Left lung (tissue), 10 donors: ENCODE measurements around the gene CD80. TPM values are rescaled to one million over a fixed set of nuclear protein-coding genes. Genes with fewer than 3 reads are reported as not detected.

Source experiments
- ATAC-seq: fragments of 200-7000 bp; cut with Tn5 transposase; one replicate; pipeline ENCODE4 v1.9.1; 2020; ENCODE audit warnings: moderate library complexity
- DNase-seq, 4 donors: peaks; one replicate each; pipeline ENCODE4 v3.0.0-alpha.2; 2013 to 2020
- H3K27ac ChIP-seq, 2 donors: fragments of 200-600 bp; sonication (generic) in 1 of 2; one replicate each; pipeline versions ENCODE4 v1.5.0 to v1.8.0; 2020 to 2021
- H3K27me3 ChIP-seq, 2 donors: fragments of 200-600 bp; sonication (generic) in 1 of 2; one replicate each; pipeline versions ENCODE4 v1.5.0 to v1.8.0; 2020 to 2021
- H3K36me3 ChIP-seq, 2 donors: fragments of 200-600 bp; sonication (generic) in 1 of 2; one replicate each; pipeline versions ENCODE4 v1.5.0 to v1.8.0; 2020 to 2021
- H3K4me1 ChIP-seq, 2 donors: fragments of 200-600 bp; one replicate each; pipeline ENCODE4 v1.8.0; 2021
- H3K4me3 ChIP-seq, 2 donors: fragments of 200-600 bp; sonication (generic) in 1 of 2; one replicate each; pipeline versions ENCODE4 v1.5.0 to v1.8.0; 2020 to 2021; ENCODE audit warnings: mild to moderate bottlenecking in 1 of 2
- H3K9me3 ChIP-seq, 2 donors: fragments of 200-600 bp; sonication (generic) in 1 of 2; one replicate each; pipeline versions ENCODE4 v1.5.0 to v1.8.0; 2020 to 2021
- intact Hi-C, 2 donors: fragments of 100-400 bp; cut with DNase I; formaldehyde crosslinking; loops; one replicate each; pipeline versions ENCODE4 v1.11.2 to v1.14.2; 2022
- polyA plus RNA-seq, 6 donors: library from polyadenylated mRNA; unstranded; fragments of 120-200 nt; gene quantifications; one replicate each; pipeline ENCODE4 v1.2.1, GENCODE V29; 2013; ENCODE audit not compliant: insufficient read length in 6 of 6
- total RNA-seq, 2 donors: library from RNA; stranded (reverse); fragmentation: NEBNext Ultra II Directional; extraction: Animal tissue kit (Norgen Biotek cat#: 25700); gene quantifications; one replicate each; pipeline ENCODE4 v1.2.1, GENCODE V29; 2021
- TF ChIP-seq, protein P1 (sequence below), 2 donors: fragments of 200-600 bp; sonication (generic) in 1 of 2; IDR thresholded peaks; one replicate each; pipeline versions ENCODE4 v1.5.0 to v1.8.0; 2021; ENCODE audit warnings: antibody characterized with exemption in 2 of 2
- donor health status: DM: no; HTN: yes; CAD: no.
- donor health status: DM: no; HTN: no; CAD: no.

CD80 gene
- total and polyA plus RNA-seq, 8 donors = 2.3 to 5.4 (median 2.9) TPM

DNA sequence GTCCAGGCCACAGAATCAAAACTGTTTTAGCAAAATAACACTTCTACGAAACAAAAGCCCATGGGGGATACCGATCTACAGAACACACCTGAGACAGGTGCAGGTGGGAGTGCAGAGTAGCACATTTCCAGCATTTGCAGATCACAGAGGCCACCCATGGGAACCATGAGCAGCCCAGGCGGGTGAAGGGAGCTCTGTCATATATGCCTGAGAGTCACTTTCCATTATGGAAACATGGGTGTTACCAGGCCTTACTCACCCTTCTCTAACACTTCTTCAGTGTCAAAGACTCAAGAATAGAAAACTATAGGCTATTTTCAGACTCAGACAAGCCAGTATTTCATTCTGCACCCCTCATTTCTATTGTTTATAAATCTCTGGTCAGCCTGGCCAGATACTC, 41.7 kb upstream of the CD80 start:
- TF ChIP-seq, protein P1, sequence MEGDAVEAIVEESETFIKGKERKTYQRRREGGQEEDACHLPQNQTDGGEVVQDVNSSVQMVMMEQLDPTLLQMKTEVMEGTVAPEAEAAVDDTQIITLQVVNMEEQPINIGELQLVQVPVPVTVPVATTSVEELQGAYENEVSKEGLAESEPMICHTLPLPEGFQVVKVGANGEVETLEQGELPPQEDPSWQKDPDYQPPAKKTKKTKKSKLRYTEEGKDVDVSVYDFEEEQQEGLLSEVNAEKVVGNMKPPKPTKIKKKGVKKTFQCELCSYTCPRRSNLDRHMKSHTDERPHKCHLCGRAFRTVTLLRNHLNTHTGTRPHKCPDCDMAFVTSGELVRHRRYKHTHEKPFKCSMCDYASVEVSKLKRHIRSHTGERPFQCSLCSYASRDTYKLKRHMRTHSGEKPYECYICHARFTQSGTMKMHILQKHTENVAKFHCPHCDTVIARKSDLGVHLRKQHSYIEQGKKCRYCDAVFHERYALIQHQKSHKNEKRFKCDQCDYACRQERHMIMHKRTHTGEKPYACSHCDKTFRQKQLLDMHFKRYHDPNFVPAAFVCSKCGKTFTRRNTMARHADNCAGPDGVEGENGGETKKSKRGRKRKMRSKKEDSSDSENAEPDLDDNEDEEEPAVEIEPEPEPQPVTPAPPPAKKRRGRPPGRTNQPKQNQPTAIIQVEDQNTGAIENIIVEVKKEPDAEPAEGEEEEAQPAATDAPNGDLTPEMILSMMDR (IDR thresholded peaks at IDR 0.05) = no peak
- intact Hi-C loops = no loop called here
- peaks cover 17 to 28% of the 10 kb centered on the region in 2 donors for H3K4me1 ChIP-seq
- peak overlapping the region in 1 of 2 donors; percentile 42 for H3K27ac ChIP-seq
- DNase-seq = no peak
- no peaks in the 10 kb centered on the region for H3K9me3 ChIP-seq
- no peaks in the 10 kb centered on the region for H3K36me3 ChIP-seq
- no peak for ATAC-seq
- no peak overlapping the region for H3K4me3 ChIP-seq
- H3K27me3 ChIP-seq = no peaks in the 10 kb centered on the region

DNA sequence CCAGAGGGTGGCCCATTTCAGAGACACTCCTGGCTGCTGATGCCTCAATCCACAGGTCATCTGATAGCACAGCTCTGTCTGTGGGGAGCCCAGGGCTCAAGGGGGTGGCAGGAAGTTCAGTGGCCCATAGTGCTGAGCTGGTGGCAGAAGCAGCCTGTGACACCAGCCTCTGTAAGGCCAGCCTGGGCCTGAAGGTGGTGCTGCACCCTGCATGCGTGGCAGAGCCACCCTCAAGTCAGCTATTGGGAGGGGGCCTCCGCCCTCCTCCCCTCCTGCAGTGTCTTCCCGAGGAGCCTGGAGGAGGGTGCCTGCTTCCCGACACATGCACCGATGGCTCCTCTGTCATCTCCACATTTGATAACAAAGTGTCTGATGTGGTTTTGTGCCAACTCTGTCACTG, 41.3 kb upstream of the CD80 start:
- peak overlapping the region in 1 of 2 donors; percentile 42 for H3K27ac ChIP-seq
- intact Hi-C loops = no loop called here
- H3K36me3 ChIP-seq = no peaks in the 10 kb centered on the region
- DNase-seq (peak in 1 of 4 donors; percentile 70), ATAC-seq (peak; percentile 59)
- H3K4me1 ChIP-seq = peaks cover 17 to 32% of the 10 kb centered on the region in 2 donors
- no peak overlapping the region for H3K4me3 ChIP-seq
- H3K9me3 ChIP-seq = no peaks in the 10 kb centered on the region
- H3K27me3 ChIP-seq = no peaks in the 10 kb centered on the region
- TF ChIP-seq, protein P1 (IDR thresholded peaks at IDR 0.05) = peak; percentile 31 to 35

DNA sequence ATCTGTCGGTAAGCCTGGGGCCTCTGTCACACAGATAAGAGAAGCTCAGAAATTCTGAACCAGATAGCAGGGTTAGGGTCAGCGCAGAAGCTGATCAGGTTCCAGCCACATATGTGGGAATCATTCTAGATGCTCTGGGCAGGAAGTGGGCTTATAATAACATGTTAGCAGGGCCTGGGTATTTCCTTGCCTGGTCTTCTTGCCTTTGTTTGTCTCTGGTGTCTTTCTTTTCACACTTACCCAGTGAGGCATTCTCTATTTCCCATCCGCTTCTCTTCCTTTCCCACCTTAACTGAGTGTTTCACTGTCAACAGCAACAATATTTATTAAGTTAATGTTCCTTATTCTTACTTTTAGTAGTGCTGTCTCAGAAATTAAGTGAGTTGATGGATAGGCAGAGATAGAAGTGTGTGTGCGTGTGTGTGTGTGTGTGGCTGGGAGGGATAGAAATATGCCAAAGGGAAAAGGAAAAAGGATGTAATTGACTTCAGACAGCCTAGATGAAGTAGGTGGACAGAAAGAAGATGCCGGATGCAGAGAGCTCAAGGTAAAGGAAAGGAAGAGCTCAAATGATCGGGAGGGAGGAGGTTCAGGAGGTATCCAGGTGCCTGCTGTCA, 40.3 kb upstream of the CD80 start:
- no peak overlapping the region for H3K4me3 ChIP-seq
- no peaks in the 10 kb centered on the region for H3K27me3 ChIP-seq
- intact Hi-C loops = loop anchor here in 1 of 2 donors (10.0 kb wide), 1 partner anchor 75 kb away; the partner anchor contains the start of gene COX17

DNA sequence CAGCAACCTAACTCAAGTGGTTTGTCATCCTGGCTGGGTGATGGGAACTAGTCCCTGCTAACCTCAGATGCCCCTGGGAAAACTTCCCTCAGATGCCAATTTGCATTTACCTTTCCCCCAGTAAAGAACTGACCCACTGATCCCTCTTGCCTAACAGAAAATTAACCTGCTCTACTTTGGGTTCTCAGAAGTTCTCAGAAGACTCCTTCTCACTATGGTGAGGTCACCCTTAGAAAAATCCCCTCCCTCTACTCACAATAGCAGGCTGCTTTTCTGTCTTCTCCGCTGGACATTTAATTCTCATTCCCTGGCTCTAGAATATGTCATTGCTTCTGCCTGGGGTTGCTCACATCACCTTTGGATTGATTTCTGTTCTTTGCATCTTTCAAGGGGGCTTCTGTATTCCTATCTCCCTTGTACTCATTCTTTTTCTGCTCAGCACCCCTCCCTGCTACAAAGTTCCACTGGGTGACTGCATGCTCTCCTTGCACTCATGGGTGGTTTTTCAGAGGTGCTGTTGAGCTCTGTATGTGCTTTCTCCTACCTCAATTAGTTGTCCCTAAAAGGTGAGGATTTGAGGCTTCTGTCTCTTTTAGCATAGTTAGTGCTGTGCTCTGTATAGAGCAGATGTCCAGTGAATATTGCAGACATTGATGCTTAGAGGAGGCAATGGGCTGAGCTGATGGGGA, 39.1 kb upstream of the CD80 start:
- Histone ChIP-seq H3K27me3 (no peaks in the 10 kb centered on the region), H3K36me3 (no peaks in the 10 kb centered on the region), H3K4me3 (no peak overlapping the region), H3K9me3 (no peaks in the 10 kb centered on the region), H3K27ac (peak overlapping the region in 1 of 2 donors; percentile 69), H3K4me1 (peaks cover 17 to 33% of the 10 kb centered on the region in 2 donors)
- TF ChIP-seq, protein P1 (IDR thresholded peaks at IDR 0.05) = no peak
- DNase-seq (no peak), ATAC-seq (no peak)
- intact Hi-C loops = loop anchor here in 1 of 2 donors (10.0 kb wide), 1 partner anchor 76 kb away; the partner anchor contains the start of gene COX17

More for the DNA sequence above, 40.3 kb upstream of the CD80 start:
- Histone ChIP-seq H3K36me3 (no peaks in the 10 kb centered on the region), H3K9me3 (no peaks in the 10 kb centered on the region), H3K27ac (peak overlapping the region in 1 of 2 donors; percentile 42), H3K4me1 (peaks cover 17 to 33% of the 10 kb centered on the region in 2 donors)
- DNase-seq = no peak
- TF ChIP-seq, protein P1 (IDR thresholded peaks at IDR 0.05) = no peak
- no peak for ATAC-seq
